ENCODE data around the gene MUC5AC. TPM values are rescaled to one million over a fixed set of nuclear protein-coding genes. Genes with fewer than 3 reads are reported as not detected.
"Not testable (repeated sequence)": the region's sequence is repeated elsewhere in the genome, so short reads cannot be mapped to it uniquely, and the experiment has no call there.

The MUC5AC gene
- polyA plus RNA-seq, 3 donors = 0.01 to 0.03 (median 0.03) TPM

- DNase-seq (ENCODE audit: extremely low read depth in 1 of 11, low read depth in 9 of 11, low spot score in 4 of 11) = not testable (repeated sequence)
Observed at GRCh38 chr11:1188451-1189130, 30.8 kb downstream of the MUC5AC start.

GRCh38 chr11:1189816-1190215, 32.1 kb downstream of the MUC5AC start:
- not testable (repeated sequence) for DNase-seq (ENCODE audit: extremely low read depth in 1 of 11, low read depth in 9 of 11, low spot score in 4 of 11)

- DNase-seq (ENCODE audit: extremely low read depth in 1 of 11, low read depth in 9 of 11, low spot score in 4 of 11) = not testable (repeated sequence)
Observed at GRCh38 chr11:1191786-1192470, 34.2 kb downstream of the MUC5AC start.

GRCh38 chr11:1192741-1193325, 35.1 kb downstream of the MUC5AC start:
- DNase-seq (ENCODE audit: extremely low read depth in 1 of 11, low read depth in 9 of 11, low spot score in 4 of 11) = no peak

- DNase-seq (ENCODE audit: extremely low read depth in 1 of 11, low read depth in 9 of 11, low spot score in 4 of 11) = no peak
Observed at GRCh38 chr11:1193326-1194230, 35.8 kb downstream of the MUC5AC start.

- no peak for DNase-seq (ENCODE audit: extremely low read depth in 1 of 11, low read depth in 9 of 11, low spot score in 4 of 11)
Observed at GRCh38 chr11:1194231-1194976, 36.7 kb downstream of the MUC5AC start.

- DNase-seq (ENCODE audit: extremely low read depth in 1 of 11, low read depth in 9 of 11, low spot score in 4 of 11) = no peak
Observed at GRCh38 chr11:1194977-1195681, 37.4 kb downstream of the MUC5AC start.

GRCh38 chr11:1195682-1196515, 38.1 kb downstream of the MUC5AC start:
- no peak for DNase-seq (ENCODE audit: extremely low read depth in 1 of 11, low read depth in 9 of 11, low spot score in 4 of 11)

- no peak for DNase-seq (ENCODE audit: extremely low read depth in 1 of 11, low read depth in 9 of 11, low spot score in 4 of 11)
Observed at GRCh38 chr11:1196516-1197391, 39.0 kb downstream of the MUC5AC start.

GRCh38 chr11:1197431-1197885, 39.7 kb downstream of the MUC5AC start:
- DNase-seq (ENCODE audit: extremely low read depth in 1 of 11, low read depth in 9 of 11, low spot score in 4 of 11) = no peak

- DNase-seq (ENCODE audit: extremely low read depth in 1 of 11, low read depth in 9 of 11, low spot score in 4 of 11) = no peak
Observed at GRCh38 chr11:1197886-1198560, 40.3 kb downstream of the MUC5AC start.

GRCh38 chr11:1198561-1199240, 40.9 kb downstream of the MUC5AC start:
- no peak for DNase-seq (ENCODE audit: extremely low read depth in 1 of 11, low read depth in 9 of 11, low spot score in 4 of 11)

- no peak for DNase-seq (ENCODE audit: extremely low read depth in 1 of 11, low read depth in 9 of 11, low spot score in 4 of 11)
Observed at GRCh38 chr11:1199241-1199750, 41.5 kb downstream of the MUC5AC start.

- no peak for DNase-seq (ENCODE audit: extremely low read depth in 1 of 11, low read depth in 9 of 11, low spot score in 4 of 11)
Observed at GRCh38 chr11:1199751-1200610, 42.2 kb downstream of the MUC5AC start.

Data from renal cortex interstitium (tissue), 11 donors.